SK-N-SH (cell line): Measurements from ENCODE around the gene TNFAIP8L3. TPM values are rescaled to one million over a fixed set of nuclear protein-coding genes. Genes with fewer than 3 reads are reported as not detected.

Experiments
- CTCF ChIA-PET: fragments of 300-600, 350-600 bp; formaldehyde crosslinking; extraction: SDS; loops from one replicate; lab custom pipeline; 2021; lab: Yijun Ruan, JAX
- POLR2A ChIA-PET: fragments of 350-600 bp; sonication (Branson Sonifier 250); formaldehyde crosslinking; extraction: SDS; loops from one replicate; lab custom pipeline; 2020; ENCODE audit warnings: antibody characterized with exemption, inconsistent platforms; lab: Yijun Ruan, JAX
- DNase-seq: peaks from one replicate; pipeline ENCODE4 v3.0.0; 2012
- H2AFZ ChIP-seq: fragments of 200-600 bp; sonication (generic); 2 replicates; pipeline ENCODE4 v1.8.1; 2016; ENCODE audit warnings: antibody characterized with exemption, mild to moderate bottlenecking, low read depth
- H3F3A ChIP-seq: fragments of 200-600 bp; sonication (generic); replicated peaks from 2 replicates; pipeline ENCODE3; 2016; ENCODE audit warnings: antibody characterized with exemption, mild to moderate bottlenecking; ENCODE audit not compliant: insufficient read depth
- H3K27ac ChIP-seq, 2 experiments: fragments of 200-500 bp in 1 of 2; fragments of 200-600 bp in 1 of 2; sonication (Bioruptor generic) in 1 of 2; sonication (generic), shearing (Covaris generic) in 1 of 2; 2 replicates each; pipeline versions ENCODE4 v1.5.1 to v1.6.1; 2014 to 2016; ENCODE audit warnings: low read depth in 2 of 2, inconsistent platforms in 1 of 2, low read length in 1 of 2, mild to moderate bottlenecking in 1 of 2, mixed read lengths in 1 of 2
- H3K27me3 ChIP-seq: fragments of 200-600 bp; sonication (generic), shearing (Covaris generic); 2 replicates; pipeline ENCODE4 v1.6.1; 2016; ENCODE audit warnings: mixed run types; ENCODE audit not compliant: insufficient read depth
- H3K36me3 ChIP-seq, 2 experiments: fragments of 200-500 bp in 1 of 2; fragments of 200-600 bp in 1 of 2; sonication (Bioruptor generic) in 1 of 2; sonication (generic) in 1 of 2; replicated peaks in 1 of 2; 2 replicates each; pipeline versions ENCODE3 to v1.5.1; 2014 to 2016; ENCODE audit warnings: low read length in 1 of 2, mild to moderate bottlenecking in 1 of 2; ENCODE audit not compliant: insufficient read depth in 2 of 2, control insufficient read depth in 1 of 2
- H3K4me1 ChIP-seq, 2 experiments: fragments of 200-500 bp in 1 of 2; fragments of 200-600 bp in 1 of 2; sonication (Bioruptor generic) in 1 of 2; sonication (generic), shearing (Covaris generic) in 1 of 2; 2 replicates each; pipeline versions ENCODE4 v1.5.1 to v1.6.1; 2014 to 2016; ENCODE audit warnings: low read depth in 1 of 2, low read length in 1 of 2, mixed run types in 1 of 2; ENCODE audit not compliant: insufficient read depth in 2 of 2, control insufficient read depth in 1 of 2
- H3K4me2 ChIP-seq: fragments of 200-600 bp; sonication (generic), shearing (Covaris generic); 2 replicates; pipeline ENCODE4 v1.6.1; 2017; ENCODE audit warnings: mixed run types
- H3K4me3 ChIP-seq, 2 experiments: fragments of 200-500 bp in 1 of 2; fragments of 200-600 bp in 1 of 2; sonication (Bioruptor generic) in 1 of 2; sonication (generic), shearing (Covaris generic) in 1 of 2; 2 replicates each; pipeline versions ENCODE4 v1.5.1 to v1.8.1; 2014 to 2016; ENCODE audit warnings: low read depth in 2 of 2, inconsistent platforms in 1 of 2, low read length in 1 of 2, mild to moderate bottlenecking in 1 of 2, mixed read lengths in 1 of 2, moderate library complexity in 1 of 2
- H3K79me2 ChIP-seq: fragments of 200-600 bp; sonication (generic); 2 replicates; pipeline ENCODE4 v1.8.1; 2017; ENCODE audit warnings: mild to moderate bottlenecking; ENCODE audit not compliant: insufficient read depth
- H3K9ac ChIP-seq: fragments of 200-600 bp; sonication (generic); 2 replicates; pipeline ENCODE4 v1.6.1; 2017; ENCODE audit warnings: mixed run types
- H3K9me2 ChIP-seq: fragments of 200-600 bp; sonication (generic); 2 replicates; pipeline ENCODE4 v1.6.1; 2017; ENCODE audit warnings: mixed run types
- H3K9me3 ChIP-seq: fragments of 200-600 bp; sonication (generic); 2 replicates; pipeline ENCODE4 v1.6.1; 2017; ENCODE audit warnings: mixed run types, mild to moderate bottlenecking, moderate library complexity
- H4K20me1 ChIP-seq: fragments of 200-600 bp; sonication (generic); 2 replicates; pipeline ENCODE4 v1.6.1; 2017; ENCODE audit warnings: mild to moderate bottlenecking, mixed run types; ENCODE audit not compliant: insufficient read depth
- ELF1 ChIP-seq: IDR thresholded peaks from 2 replicates; pipeline ENCODE4 v1.4.0; 2012
- EP300 ChIP-seq, 2 experiments: IDR thresholded peaks; 2 replicates each; pipeline versions ENCODE4 v1.4.0 to v1.6.1; 2012; ENCODE audit warnings: borderline replicate concordance in 1 of 2, low read depth in 1 of 2, low read length in 1 of 2
- FOXJ3 ChIP-seq: sonication (generic); formaldehyde crosslinking; IDR thresholded peaks from 2 replicates; pipeline ENCODE4 v1.5.1; 2020; ENCODE audit warnings: mild to moderate bottlenecking, missing genetic modification reagents
- JUND ChIP-seq: IDR thresholded peaks from 2 replicates; pipeline ENCODE4 v1.4.0; 2012
- MEF2A ChIP-seq: IDR thresholded peaks from 2 replicates; pipeline ENCODE4 v1.4.0; 2012; ENCODE audit warnings: low read depth, borderline replicate concordance
- MXI1 ChIP-seq: IDR thresholded peaks from 2 replicates; pipeline ENCODE4 v1.6.1; 2012; ENCODE audit warnings: mild to moderate bottlenecking, low read depth, low read length, improper control_type of control experiment
- NRF1 ChIP-seq: IDR thresholded peaks from 2 replicates; pipeline ENCODE4 v1.6.1; 2012; ENCODE audit warnings: low read depth, mild to moderate bottlenecking, low read length
- RFX5 ChIP-seq: IDR thresholded peaks from 2 replicates; pipeline ENCODE4 v1.6.1; 2012; ENCODE audit warnings: mild to moderate bottlenecking, improper control_type of control experiment, low read length
- RXRA ChIP-seq: IDR thresholded peaks from 2 replicates; pipeline ENCODE4 v1.4.0; 2012; ENCODE audit warnings: low read depth, mild to moderate bottlenecking, borderline replicate concordance
- SIN3A ChIP-seq: IDR thresholded peaks from 2 replicates; pipeline ENCODE4 v1.6.1; 2012; ENCODE audit warnings: low read depth, mild to moderate bottlenecking, low read length, moderate library complexity, borderline replicate concordance
- SMC3 ChIP-seq: IDR thresholded peaks from 2 replicates; pipeline ENCODE4 v1.6.1; 2012; ENCODE audit warnings: low read depth, low read length, improper control_type of control experiment
- TCF12 ChIP-seq: IDR thresholded peaks from 2 replicates; pipeline ENCODE4 v1.4.0; 2012
- WGBS: methylation state at CpG from one replicate; pipeline ENCODE4 v1.1.6; 2017; ENCODE audit warnings: low lambda C conversion rate; 5-methylcytosine and 5-hydroxymethylcytosine counted together
- polyA plus RNA-seq, 3 experiments: library from polyadenylated mRNA; depleted of rRNA; stranded (reverse); fragments of >200 nt; gene quantifications; 2 replicates each; pipeline ENCODE4 v1.2.3, GENCODE V29; 2012
- TF ChIP-seq, protein P1 (sequence below): IDR thresholded peaks from 2 replicates; pipeline ENCODE4; 2012
- TF ChIP-seq, protein P2 (sequence below): IDR thresholded peaks from 2 replicates; pipeline ENCODE4 v1.4.0; 2012; ENCODE audit warnings: low read depth
- TF ChIP-seq, protein P3 (sequence below): fragments of 150-350 bp; IDR thresholded peaks from 2 replicates; pipeline ENCODE4 v1.6.1; 2016; ENCODE audit warnings: mild to moderate bottlenecking, low read depth, low read length
- TF ChIP-seq, protein P4 (sequence below): IDR thresholded peaks from 2 replicates; pipeline ENCODE4 v1.6.1; 2012; ENCODE audit warnings: mild to moderate bottlenecking, low read depth, low read length, moderate library complexity

Gene TNFAIP8L3
- polyA plus RNA-seq, 1 of the 3 experiments (the other 2 are of a cell fraction), result 0.08 TPM

DNA sequence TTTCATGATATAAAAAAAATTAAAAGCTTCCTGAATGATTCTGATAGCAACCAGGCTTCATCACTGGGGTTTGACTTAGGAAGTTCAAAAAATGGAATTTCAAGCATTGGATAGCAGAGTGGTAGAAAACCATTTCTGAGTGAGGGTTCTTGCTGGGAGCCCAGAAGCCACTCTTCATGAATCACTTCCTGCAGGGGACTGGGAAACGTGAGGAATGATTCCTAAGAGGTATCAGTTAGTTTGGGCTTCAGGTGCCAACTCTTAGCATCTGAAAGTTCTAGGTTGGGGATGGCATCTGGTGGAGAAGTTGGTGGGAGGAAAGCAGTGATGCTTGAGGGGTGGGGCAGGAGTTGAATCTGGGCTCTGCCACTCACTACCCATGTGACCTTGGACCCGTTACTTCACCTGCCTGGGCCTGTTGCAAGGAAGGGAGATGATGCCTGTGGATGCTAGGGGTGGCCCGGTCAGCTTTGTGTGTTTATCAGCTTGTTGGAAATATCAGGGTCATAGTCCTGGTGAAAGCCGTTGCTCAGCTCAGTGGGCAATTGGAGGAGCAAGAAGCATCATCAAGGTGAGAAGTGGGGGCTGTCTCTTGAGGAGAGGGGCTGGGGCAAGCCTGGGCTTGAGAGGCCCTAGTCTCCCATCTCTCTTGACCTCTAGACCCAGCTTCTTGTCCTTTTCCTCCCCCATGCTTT, 37.0 kb upstream of the TNFAIP8L3 start:
- Histone ChIP-seq H3K4me2 (no peak overlapping the region), H3K9me2 (no peaks in the 10 kb centered on the region), H2AFZ (no peak overlapping the region), H3K27ac (peak overlapping the region in 1 of 2 experiments; percentile 48; a peak in 2 of 4 replicates), H3K9me3 (no peaks in the 10 kb centered on the region), H3K36me3 (no peaks in the 10 kb centered on the region), H3K79me2 (no peaks in the 10 kb centered on the region), H3K27me3 (no peaks in the 10 kb centered on the region), H3K4me3 (no peak overlapping the region), H3K9ac (no peak overlapping the region), H3F3A (peaks cover 15% of the 10 kb centered on the region), H4K20me1 (no peaks in the 10 kb centered on the region), H3K4me1 (peaks cover 3 to 4% of the 10 kb centered on the region in 2 experiments; a peak in 2 of 4 replicates)
- POLR2A ChIA-PET, result no interaction called here
- DNase-seq, result no peak
- WGBS, result 55% methylated on average over 4 of the region's 4 CpGs
- CTCF ChIA-PET, result interaction anchor here (0.6 to 3.5 kb wide), 9 partner anchors 13 to 149 kb away, joined by 3 to 19 read pairs (median 5); no protein-coding TSS in a partner anchor
- TF ChIP-seq MXI1 (no peak), NRF1 (no peak), MEF2A (no peak)

DNA sequence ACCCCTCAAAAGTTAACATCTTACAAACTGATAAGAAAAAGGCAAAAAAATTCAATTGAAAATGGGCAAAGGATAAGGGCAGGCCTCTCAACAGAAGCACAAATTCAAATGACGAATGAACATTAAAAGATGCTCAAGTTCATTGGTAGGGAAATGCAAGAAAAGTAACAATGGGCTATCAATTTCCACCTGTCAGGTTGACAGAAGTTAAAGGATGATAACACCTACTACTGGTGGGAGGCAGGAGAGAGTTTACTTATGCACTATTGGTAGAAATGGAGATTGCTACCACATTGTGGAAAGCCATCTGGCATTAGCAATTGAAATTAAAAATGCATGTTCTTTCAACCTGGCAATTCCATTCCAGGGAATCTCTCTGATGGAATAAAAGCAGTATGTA, 35.6 kb upstream of the TNFAIP8L3 start:
- no peaks in the 10 kb centered on the region for H4K20me1 ChIP-seq
- TF ChIP-seq ELF1 (no peak), SMC3 (no peak), RFX5 (no peak), MEF2A (no peak), JUND (no peak), NRF1 (no peak), SIN3A (no peak), TCF12 (no peak), RXRA (no peak), EP300 (IDR thresholded peaks at IDR 0.05; ENCODE audit: borderline replicate concordance in 1 of 2, low read depth in 1 of 2, low read length in 1 of 2) (no peak), FOXJ3 (CRISPR knock-in tag) (no peak), MXI1 (no peak)
- TF ChIP-seq, protein P1, sequence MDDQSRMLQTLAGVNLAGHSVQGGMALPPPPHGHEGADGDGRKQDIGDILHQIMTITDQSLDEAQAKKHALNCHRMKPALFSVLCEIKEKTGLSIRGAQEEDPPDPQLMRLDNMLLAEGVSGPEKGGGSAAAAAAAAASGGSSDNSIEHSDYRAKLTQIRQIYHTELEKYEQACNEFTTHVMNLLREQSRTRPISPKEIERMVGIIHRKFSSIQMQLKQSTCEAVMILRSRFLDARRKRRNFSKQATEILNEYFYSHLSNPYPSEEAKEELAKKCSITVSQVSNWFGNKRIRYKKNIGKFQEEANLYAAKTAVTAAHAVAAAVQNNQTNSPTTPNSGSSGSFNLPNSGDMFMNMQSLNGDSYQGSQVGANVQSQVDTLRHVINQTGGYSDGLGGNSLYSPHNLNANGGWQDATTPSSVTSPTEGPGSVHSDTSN, result no peak
- TF ChIP-seq, protein P2, sequence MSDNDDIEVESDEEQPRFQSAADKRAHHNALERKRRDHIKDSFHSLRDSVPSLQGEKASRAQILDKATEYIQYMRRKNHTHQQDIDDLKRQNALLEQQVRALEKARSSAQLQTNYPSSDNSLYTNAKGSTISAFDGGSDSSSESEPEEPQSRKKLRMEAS, result no peak
- TF ChIP-seq, protein P3, sequence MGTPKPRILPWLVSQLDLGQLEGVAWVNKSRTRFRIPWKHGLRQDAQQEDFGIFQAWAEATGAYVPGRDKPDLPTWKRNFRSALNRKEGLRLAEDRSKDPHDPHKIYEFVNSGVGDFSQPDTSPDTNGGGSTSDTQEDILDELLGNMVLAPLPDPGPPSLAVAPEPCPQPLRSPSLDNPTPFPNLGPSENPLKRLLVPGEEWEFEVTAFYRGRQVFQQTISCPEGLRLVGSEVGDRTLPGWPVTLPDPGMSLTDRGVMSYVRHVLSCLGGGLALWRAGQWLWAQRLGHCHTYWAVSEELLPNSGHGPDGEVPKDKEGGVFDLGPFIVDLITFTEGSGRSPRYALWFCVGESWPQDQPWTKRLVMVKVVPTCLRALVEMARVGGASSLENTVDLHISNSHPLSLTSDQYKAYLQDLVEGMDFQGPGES, result no peak
- TF ChIP-seq, protein P4, sequence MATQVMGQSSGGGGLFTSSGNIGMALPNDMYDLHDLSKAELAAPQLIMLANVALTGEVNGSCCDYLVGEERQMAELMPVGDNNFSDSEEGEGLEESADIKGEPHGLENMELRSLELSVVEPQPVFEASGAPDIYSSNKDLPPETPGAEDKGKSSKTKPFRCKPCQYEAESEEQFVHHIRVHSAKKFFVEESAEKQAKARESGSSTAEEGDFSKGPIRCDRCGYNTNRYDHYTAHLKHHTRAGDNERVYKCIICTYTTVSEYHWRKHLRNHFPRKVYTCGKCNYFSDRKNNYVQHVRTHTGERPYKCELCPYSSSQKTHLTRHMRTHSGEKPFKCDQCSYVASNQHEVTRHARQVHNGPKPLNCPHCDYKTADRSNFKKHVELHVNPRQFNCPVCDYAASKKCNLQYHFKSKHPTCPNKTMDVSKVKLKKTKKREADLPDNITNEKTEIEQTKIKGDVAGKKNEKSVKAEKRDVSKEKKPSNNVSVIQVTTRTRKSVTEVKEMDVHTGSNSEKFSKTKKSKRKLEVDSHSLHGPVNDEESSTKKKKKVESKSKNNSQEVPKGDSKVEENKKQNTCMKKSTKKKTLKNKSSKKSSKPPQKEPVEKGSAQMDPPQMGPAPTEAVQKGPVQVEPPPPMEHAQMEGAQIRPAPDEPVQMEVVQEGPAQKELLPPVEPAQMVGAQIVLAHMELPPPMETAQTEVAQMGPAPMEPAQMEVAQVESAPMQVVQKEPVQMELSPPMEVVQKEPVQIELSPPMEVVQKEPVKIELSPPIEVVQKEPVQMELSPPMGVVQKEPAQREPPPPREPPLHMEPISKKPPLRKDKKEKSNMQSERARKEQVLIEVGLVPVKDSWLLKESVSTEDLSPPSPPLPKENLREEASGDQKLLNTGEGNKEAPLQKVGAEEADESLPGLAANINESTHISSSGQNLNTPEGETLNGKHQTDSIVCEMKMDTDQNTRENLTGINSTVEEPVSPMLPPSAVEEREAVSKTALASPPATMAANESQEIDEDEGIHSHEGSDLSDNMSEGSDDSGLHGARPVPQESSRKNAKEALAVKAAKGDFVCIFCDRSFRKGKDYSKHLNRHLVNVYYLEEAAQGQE, result no peak
- H2AFZ ChIP-seq, result no peak overlapping the region
- H3K27ac ChIP-seq, result no peak overlapping the region
- peaks cover 3 to 4% of the 10 kb centered on the region in 2 experiments; a peak in 2 of 4 replicates for H3K4me1 ChIP-seq
- POLR2A ChIA-PET, result no interaction called here
- H3K9ac ChIP-seq, result no peak overlapping the region
- H3K9me3 ChIP-seq, result no peaks in the 10 kb centered on the region
- H3K27me3 ChIP-seq, result no peaks in the 10 kb centered on the region
- H3K4me3 ChIP-seq, result no peak overlapping the region
- CTCF ChIA-PET, result no interaction called here
- no peak for DNase-seq
- H3K4me2 ChIP-seq, result no peak overlapping the region
- WGBS, result 88% methylated on average over 1 of the region's 1 CpG
- H3K9me2 ChIP-seq, result no peaks in the 10 kb centered on the region
- H3F3A ChIP-seq, result peaks cover 15% of the 10 kb centered on the region
- H3K36me3 ChIP-seq, result no peaks in the 10 kb centered on the region
- H3K79me2 ChIP-seq, result no peaks in the 10 kb centered on the region
